ENCODE data around the gene EYA2. TPM values are rescaled to one million over a fixed set of nuclear protein-coding genes. Genes with fewer than 3 reads are reported as not detected.

Gene EYA2
- total and polyA plus RNA-seq, 2 donors (not counting 1 experiment from before 2014, with no cell fraction given) = 1.1 to 2.8 TPM

- Histone ChIP-seq H3K36me3 (replicated peaks in 1 of 2; ENCODE audit: control extremely low read depth in 1 of 2, control insufficient read depth in 1 of 2, extremely low read depth in 1 of 2, insufficient read depth in 2 of 2, low read length in 1 of 2) (no peaks in the 10 kb centered on the region), H3K27ac (ENCODE audit: low read length in 2 of 2) (no peak overlapping the region), H3K9ac (ENCODE audit: low read length) (no peak overlapping the region), H2AFZ (ENCODE audit: insufficient read depth, low read depth, low read length, poor library complexity, severe bottlenecking) (no peak overlapping the region), H3K4me3 (ENCODE audit: control extremely low read depth in 1 of 5, extremely low read depth in 1 of 5, insufficient read depth in 1 of 5, low read depth in 2 of 5, low read length in 4 of 5) (no peak overlapping the region), H3K4me1 (ENCODE audit: control insufficient read depth in 2 of 2, insufficient read depth in 2 of 2, low read length in 2 of 2) (no peaks in the 10 kb centered on the region), H3K9me3 (ENCODE audit: control extremely low read depth in 1 of 3, control insufficient read depth in 2 of 3, insufficient read depth in 1 of 3, low read length in 2 of 3) (no peaks in the 10 kb centered on the region), H3K79me2 (ENCODE audit: control insufficient read depth, insufficient read depth, low read length) (no peaks in the 10 kb centered on the region), H3K4me2 (replicated peaks; ENCODE audit: low read depth, low read length, poor library complexity, severe bottlenecking) (no peak overlapping the region), H4K20me1 (ENCODE audit: control insufficient read depth, insufficient read depth, low read length, poor library complexity, severe bottlenecking) (no peaks in the 10 kb centered on the region), H3K27me3 (replicated peaks in 1 of 4; ENCODE audit: control extremely low read depth in 1 of 4, control insufficient read depth in 3 of 4, insufficient read depth in 4 of 4, low read length in 3 of 4) (peaks cover 0 to 15% (median 4%) of the 10 kb centered on the region in 4 experiments)
- H3K27me3 Mint-ChIP-seq = peaks cover 28% of the 10 kb centered on the region
- H3K4me3 Mint-ChIP-seq = no peak overlapping the region
- DNase-seq (no peak), ATAC-seq (ENCODE audit: low read depth) (no peak)
- TF ChIP-seq CTCF (IDR thresholded peaks at IDR 0.05) = no peak
- no peak for TF ChIP-seq EZH2 (IDR thresholded peaks at IDR 0.05; ENCODE audit: borderline replicate concordance, insufficient read depth, low read depth, low read length, poor library complexity, severe bottlenecking)
- peaks cover 9% of the 10 kb centered on the region for H3K9me3 Mint-ChIP-seq (ENCODE audit: insufficient read depth)
- intact Hi-C loops (cut with micrococcal nuclease) = no loop called here
- POLR2A ChIA-PET = no interaction called here
- H3K4me1 Mint-ChIP-seq = no peaks in the 10 kb centered on the region
- H3K27ac Mint-ChIP-seq = no peak overlapping the region
- 86% methylated on average over 3 of the region's 4 CpGs for WGBS (ENCODE audit: insufficient coverage)
- CTCF ChIA-PET = no interaction called here
Observed at GRCh38 chr20:47041396-47041899, 146.8 kb downstream of the EYA2 start.

GRCh38 chr20:47042464-47042863 is 147.8 kb downstream of the EYA2 start:
- POLR2A ChIA-PET = no interaction called here
- TF ChIP-seq EZH2 (IDR thresholded peaks at IDR 0.05; ENCODE audit: borderline replicate concordance, insufficient read depth, low read depth, low read length, poor library complexity, severe bottlenecking) = no peak
- TF ChIP-seq CTCF (IDR thresholded peaks at IDR 0.05) = no peak
- H3K27ac Mint-ChIP-seq = no peak overlapping the region

More at GRCh38 chr20:47042464-47042863, 147.8 kb downstream of the EYA2 start:
- ATAC-seq (ENCODE audit: low read depth) (no peak), DNase-seq (no peak)
- Histone ChIP-seq H3K27ac (ENCODE audit: low read length in 2 of 2) (no peak overlapping the region), H3K4me2 (replicated peaks; ENCODE audit: low read depth, low read length, poor library complexity, severe bottlenecking) (no peak overlapping the region), H3K4me3 (ENCODE audit: control extremely low read depth in 1 of 5, extremely low read depth in 1 of 5, insufficient read depth in 1 of 5, low read depth in 2 of 5, low read length in 4 of 5) (no peak overlapping the region), H3K4me1 (ENCODE audit: control insufficient read depth in 2 of 2, insufficient read depth in 2 of 2, low read length in 2 of 2) (no peaks in the 10 kb centered on the region), H3K9ac (ENCODE audit: low read length) (no peak overlapping the region), H3K79me2 (ENCODE audit: control insufficient read depth, insufficient read depth, low read length) (no peaks in the 10 kb centered on the region), H2AFZ (ENCODE audit: insufficient read depth, low read depth, low read length, poor library complexity, severe bottlenecking) (no peak overlapping the region), H3K9me3 (ENCODE audit: control extremely low read depth in 1 of 3, control insufficient read depth in 2 of 3, insufficient read depth in 1 of 3, low read length in 2 of 3) (no peaks in the 10 kb centered on the region), H3K36me3 (replicated peaks in 1 of 2; ENCODE audit: control extremely low read depth in 1 of 2, control insufficient read depth in 1 of 2, extremely low read depth in 1 of 2, insufficient read depth in 2 of 2, low read length in 1 of 2) (no peaks in the 10 kb centered on the region), H3K27me3 (replicated peaks in 1 of 4; ENCODE audit: control extremely low read depth in 1 of 4, control insufficient read depth in 3 of 4, insufficient read depth in 4 of 4, low read length in 3 of 4) (peaks cover 0 to 15% (median 3%) of the 10 kb centered on the region in 4 experiments), H4K20me1 (ENCODE audit: control insufficient read depth, insufficient read depth, low read length, poor library complexity, severe bottlenecking) (no peaks in the 10 kb centered on the region)
- CTCF ChIA-PET = no interaction called here
- Mint-ChIP-seq H3K4me3 (no peak overlapping the region), H3K4me1 (no peaks in the 10 kb centered on the region), H3K27me3 (peaks cover 26% of the 10 kb centered on the region), H3K9me3 (ENCODE audit: insufficient read depth) (peaks cover 9% of the 10 kb centered on the region)
- intact Hi-C loops (cut with micrococcal nuclease) = no loop called here
- 96% methylated on average over 6 of the region's 6 CpGs for WGBS (ENCODE audit: insufficient coverage)

All from B cell (primary cell).